OCI-LY7 (cell line): ENCODE results near the gene ETV1.

Experiments
- CTCF ChIP-seq: fragments of 200-600 bp; sonication (generic); conservative IDR thresholded peaks from 2 replicates; pipeline ENCODE4 v1.5.1; 2014; ENCODE audit warnings: mild to moderate bottlenecking, antibody characterized with exemption, low read length, moderate library complexity, mixed read lengths
- EZH2phosphoT487 ChIP-seq: fragments of 200-600 bp; sonication (generic); IDR thresholded peaks from 2 replicates; pipeline ENCODE4 v1.6.1; 2018; ENCODE audit warnings: low read depth, borderline replicate concordance, mild to moderate bottlenecking, mixed run types, antibody characterized with exemption, low read length, moderate library complexity, mixed read lengths

- TF ChIP-seq CTCF = no peak
- no peak for TF ChIP-seq EZH2phosphoT487
Measured at GRCh38 chr7:13912715-13913278, 76.7 kb downstream of the ETV1 start.
